Stimulated activated CD8-positive, alpha-beta memory T cell treated with anti-CD3 and anti-CD28 coated beads, Interleukin-7, amount 100 ng/mL, for 48 hours (primary cell): ENCODE measurements around the gene GLT6D1.
"Not testable (repeated sequence)": the region's sequence is repeated elsewhere in the genome, so short reads cannot be mapped to it uniquely, and the experiment has no call there.

ENCODE experiments used
- DNase-seq, 2 donors: peaks; one replicate each; pipeline ENCODE4 v3.0.0-alpha.2; 2020; ENCODE audit warnings: low read depth in 1 of 2; ENCODE audit errors: extremely low read depth in 1 of 2

Gene GLT6D1

GRCh38 chr9:135665795-135666189, 26.5 kb upstream of the GLT6D1 start:
- DNase-seq = no peak

DNA sequence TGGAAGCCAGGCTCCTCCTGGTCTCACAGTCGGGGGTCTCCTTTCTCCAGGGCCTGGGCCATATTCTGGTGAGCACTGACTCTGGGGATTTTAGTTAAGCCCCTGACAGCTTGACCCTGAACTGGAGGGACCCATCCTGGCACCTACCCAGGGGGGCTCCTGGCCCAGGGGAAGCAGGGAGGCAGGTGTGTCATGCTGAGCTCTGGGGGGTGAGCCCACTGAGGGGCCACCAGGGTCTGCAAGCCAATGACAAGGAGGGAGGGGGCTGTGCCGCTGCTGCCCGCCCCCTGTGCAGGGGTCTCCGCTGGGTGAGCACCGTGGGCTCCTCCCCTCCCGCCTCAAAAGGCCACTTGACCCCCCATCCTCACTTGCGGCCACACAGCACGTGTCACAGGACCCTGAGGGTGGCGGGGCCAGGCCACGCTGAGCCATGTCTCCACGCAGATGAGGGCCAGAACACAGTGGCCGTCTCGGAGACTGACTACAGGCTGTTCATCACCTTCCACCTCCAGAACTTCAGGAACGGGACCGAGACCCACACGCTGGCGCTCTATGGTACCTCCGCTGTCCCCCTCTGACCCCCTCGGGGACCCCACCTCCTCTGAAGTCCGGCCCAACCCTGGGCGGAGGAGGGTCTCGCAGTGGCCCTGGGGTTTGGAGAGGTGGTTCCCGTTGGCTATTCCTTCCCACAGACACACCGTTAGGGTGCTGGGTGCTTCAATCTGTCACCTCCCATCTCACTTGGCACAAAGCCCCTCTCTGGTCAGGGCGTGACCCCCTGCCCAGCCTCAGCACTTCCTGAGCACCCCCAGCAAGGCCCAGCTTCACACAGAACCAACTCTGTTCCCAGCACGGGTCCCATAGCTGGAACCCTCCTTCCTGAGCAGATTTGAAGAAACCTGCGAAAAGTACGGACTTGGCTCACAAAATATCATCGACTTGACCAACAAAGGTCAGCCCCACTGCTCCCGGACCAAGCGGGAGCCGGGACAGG, 25.8 kb upstream of the GLT6D1 start:
- DNase-seq = no peak

GRCh38 chr9:135664266-135664665, 24.9 kb upstream of the GLT6D1 start:
- DNase-seq = no peak

DNA sequence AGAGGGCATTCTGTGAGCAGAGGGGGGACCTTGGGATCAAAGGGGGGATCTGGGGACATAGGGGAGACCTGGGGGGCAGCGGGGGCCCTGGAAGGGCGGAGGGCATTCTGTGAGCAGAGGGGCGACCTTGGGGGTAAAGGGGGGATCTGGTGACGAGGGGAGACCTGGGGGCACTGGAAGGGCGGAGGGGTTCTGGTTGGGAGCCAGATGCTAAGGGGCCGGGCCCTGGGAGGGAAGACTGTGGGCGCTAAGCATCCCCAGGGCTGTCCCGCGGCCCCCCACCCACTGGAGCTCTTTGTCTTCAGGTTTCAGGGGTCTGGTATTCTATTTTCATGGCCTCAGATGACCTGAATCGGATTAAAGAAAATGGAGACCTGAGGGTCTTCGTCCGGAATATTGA, 24.5 kb upstream of the GLT6D1 start:
- no peak for DNase-seq

DNA sequence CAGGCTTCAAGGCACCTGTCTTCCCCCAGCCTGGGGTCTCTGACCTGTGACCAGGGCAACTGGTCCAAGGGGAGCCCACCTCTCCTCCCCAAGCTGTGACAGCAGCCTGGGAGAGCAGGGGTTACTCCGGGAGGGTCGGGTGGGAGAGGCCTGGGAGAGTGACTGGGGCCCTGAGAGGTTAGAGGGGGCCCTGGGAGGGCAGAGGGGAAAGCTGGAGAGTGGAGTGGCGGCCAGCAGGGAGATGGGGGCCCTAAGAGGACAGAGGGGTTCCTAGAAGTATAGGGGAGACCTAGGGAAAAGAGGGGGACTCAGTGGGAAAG, 24.1 kb upstream of the GLT6D1 start:
- no peak for DNase-seq

GRCh38 chr9:135662758-135663450, 23.6 kb upstream of the GLT6D1 start, which contains the start of gene LCN9:
Gene LCN9 (plus strand): TSS chr9:135663309. CDS start chr9:135663322, 13 bp downstream.
- no peak for DNase-seq

- DNase-seq = no peak
Measured at GRCh38 chr9:135661816-135662560, 22.6 kb upstream of the GLT6D1 start.

GRCh38 chr9:135660407-135660806, 21.1 kb upstream of the GLT6D1 start:
- no peak for DNase-seq

GRCh38 chr9:135659252-135659651, 19.9 kb upstream of the GLT6D1 start:
- DNase-seq = no peak

DNA sequence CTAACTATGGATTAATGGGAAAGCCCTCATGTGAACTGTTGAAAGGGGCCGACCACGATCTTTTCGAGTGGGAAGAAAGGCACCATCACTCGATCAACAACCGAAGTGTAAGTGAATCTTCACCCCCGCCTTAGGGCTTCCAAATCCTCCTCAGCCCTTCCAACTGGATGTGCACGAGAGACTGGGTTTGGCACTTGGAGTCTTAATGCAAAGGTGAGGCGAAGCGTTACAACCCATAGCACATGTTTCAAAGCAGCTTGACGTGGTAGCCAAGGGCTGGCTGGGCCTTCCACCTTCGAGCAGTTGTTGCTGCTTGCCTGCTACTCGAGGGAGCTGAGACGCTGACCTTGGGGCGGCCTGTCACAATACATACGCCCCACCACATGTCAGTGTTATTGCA, 18.1 kb upstream of the GLT6D1 start:
- DNase-seq = no peak

GRCh38 chr9:135655317-135655716, 16.0 kb upstream of the GLT6D1 start:
- no peak for DNase-seq

- no peak for DNase-seq
Measured at GRCh38 chr9:135650408-135650807, 11.1 kb upstream of the GLT6D1 start.

DNA sequence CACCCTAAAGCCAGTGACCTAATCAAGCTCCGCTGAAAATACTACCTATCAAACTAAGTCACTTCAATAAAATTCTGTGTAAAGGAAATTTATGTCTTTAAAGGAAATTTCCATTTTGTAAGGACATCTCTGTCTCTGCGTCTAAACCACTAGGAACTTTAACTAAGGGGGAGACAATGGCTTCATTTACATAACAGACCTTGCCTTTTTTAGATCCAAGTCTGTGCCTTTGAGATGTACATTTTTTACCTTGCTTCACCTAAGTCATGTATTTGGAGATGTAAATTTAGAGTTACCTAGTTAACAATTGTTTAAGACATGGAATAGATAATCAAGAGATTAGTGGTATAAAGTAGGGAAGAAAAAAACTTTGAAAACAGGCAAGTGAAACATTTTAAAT, 10.2 kb upstream of the GLT6D1 start:
- DNase-seq = no peak

GRCh38 chr9:135648494-135649410, 9.4 kb upstream of the GLT6D1 start:
- DNase-seq = no peak

DNA sequence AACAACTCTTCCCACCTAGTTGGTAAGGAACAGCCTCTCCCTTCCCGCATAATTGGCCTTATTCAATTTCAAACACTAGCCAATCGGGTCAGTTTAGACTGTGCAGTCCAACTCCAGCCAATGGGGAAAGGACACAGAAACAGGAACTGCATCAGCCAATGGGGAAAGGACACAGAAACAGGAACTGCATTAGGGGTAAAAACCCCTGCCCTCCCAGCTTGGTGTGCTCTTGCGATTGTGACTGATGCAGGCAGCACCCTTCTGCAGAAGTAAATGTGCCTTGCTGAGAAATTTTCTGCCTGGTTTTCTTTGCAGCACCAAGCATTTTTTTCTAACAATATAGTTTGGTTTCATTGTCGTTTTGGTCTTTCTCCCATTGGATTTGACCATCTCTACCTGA, 8.5 kb upstream of the GLT6D1 start:
- DNase-seq = no peak

DNA sequence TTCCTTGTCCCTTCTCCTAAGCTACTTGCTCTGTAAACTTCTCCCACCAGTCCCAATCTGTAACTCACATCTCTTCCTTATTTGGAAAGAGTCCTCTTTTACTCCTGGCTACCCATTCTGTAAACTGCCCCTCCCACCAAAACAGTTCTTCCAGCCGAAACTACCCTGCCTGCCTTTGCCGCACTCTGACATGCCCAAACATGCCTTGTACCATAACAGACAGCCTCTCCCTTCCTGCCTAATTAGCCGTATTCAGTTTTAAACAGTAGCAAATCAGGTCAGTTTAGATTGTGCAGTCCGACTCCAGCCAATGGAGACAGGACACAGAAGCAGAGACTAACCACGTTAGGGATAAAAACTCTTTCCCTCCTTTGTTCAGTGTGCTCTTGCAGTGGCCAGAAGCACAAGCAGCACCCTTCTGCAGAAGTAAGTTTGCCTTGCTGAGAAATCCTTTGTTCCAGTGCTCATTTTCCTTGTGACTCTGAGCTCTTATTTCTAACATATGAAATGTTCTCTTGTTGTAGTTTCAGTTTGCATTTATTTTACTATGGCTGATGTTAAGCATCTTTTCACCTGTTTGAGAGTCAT, 5.4 kb upstream of the GLT6D1 start:
- no peak for DNase-seq

DNA sequence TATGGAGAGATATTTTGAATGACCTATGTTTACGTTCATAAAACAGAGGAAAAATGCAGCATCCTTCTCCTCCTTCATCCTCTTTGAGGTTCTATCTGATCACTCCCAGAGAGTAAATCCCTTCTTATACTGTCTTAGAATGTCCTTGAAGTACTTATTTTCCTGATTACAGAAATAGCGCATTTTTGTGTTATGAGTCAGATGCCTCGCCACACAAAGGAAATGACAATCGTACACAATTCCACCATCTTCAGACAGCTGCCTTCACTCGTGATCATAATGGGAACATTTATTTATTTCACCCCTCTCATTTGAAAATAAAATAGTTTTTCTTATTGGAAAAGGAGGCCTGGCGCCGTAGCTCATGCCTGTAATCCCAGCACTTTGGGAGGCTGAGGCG, 2.4 kb upstream of the GLT6D1 start:
- DNase-seq = no peak

GRCh38 chr9:135641047-135641446, 1.7 kb upstream of the GLT6D1 start:
- DNase-seq = no peak

GRCh38 chr9:135636930-135637530, 2.3 kb downstream of the GLT6D1 start:
- DNase-seq = not testable (repeated sequence)

DNA sequence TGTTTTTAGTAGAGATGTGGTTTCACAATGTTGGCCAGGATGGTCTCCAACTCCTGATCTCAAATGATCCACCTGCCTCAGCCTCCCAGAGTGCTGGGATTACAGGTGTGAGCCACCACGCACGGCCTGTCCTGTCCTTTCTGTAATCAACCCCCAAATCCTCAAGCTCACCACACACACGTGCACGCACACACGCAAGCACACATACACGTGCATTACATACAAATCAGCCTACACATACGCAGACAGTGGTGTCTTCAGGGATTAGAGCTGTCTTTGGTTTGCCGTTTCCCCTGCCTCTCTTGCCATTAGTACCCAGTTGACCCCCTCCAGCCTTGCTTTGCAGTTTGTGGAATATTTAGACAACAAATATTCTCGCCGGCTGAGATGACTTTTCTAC, 6.5 kb downstream of the GLT6D1 start:
- DNase-seq = no peak
